Tibial nerve (tissue), 4 donors: ENCODE data around the gene LLGL1.

ENCODE experiments used
- EP300 ChIP-seq, 2 donors: sonication (generic); formaldehyde crosslinking; IDR thresholded peaks; one replicate each; pipeline ENCODE4 v1.6.1; 2017; ENCODE audit warnings: antibody characterized with exemption in 2 of 2, mild to moderate bottlenecking in 1 of 2
- POLR2A ChIP-seq, 2 donors: fragments of 450-650 bp; IDR thresholded peaks; one replicate each; pipeline ENCODE4 v1.6.1; 2017; ENCODE audit warnings: antibody characterized with exemption in 2 of 2, mild to moderate bottlenecking in 2 of 2, moderate library complexity in 2 of 2
- TF ChIP-seq, protein P1 (sequence below), 5 experiments: fragments of 200-600 bp in 3 of 5; fragments of 450-650 bp in 2 of 5; sonication (generic) in 3 of 5; IDR thresholded peaks; one replicate each; pipeline ENCODE4 v1.5.1; 2016 to 2019; ENCODE audit warnings: antibody characterized with exemption in 5 of 5, mild to moderate bottlenecking in 3 of 5, moderate library complexity in 2 of 5

DNA sequence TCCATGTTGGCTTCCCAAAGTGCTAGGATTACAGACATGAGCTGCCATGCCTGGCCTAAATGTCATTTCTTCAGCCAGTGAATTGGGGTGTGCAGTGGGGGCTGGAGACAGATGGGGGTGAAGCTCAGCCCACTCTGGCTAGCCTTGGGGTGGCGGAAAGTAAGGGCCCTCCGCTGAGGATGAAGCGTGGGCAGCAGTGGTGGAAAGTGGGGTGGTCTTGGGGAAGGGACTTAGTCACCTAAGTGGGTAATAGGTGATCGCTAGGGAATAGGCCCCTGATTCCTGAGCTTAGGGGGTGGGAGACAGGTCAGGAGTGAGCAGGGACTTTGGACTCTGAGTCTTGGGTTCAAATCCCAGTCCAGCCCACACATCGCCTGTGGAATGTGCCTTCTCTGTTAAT, 2.2 kb downstream of the LLGL1 start:
- TF ChIP-seq POLR2A (IDR thresholded peaks at IDR 0.05) (no peak), EP300 (IDR thresholded peaks at IDR 0.05) (no peak)
- TF ChIP-seq, protein P1, sequence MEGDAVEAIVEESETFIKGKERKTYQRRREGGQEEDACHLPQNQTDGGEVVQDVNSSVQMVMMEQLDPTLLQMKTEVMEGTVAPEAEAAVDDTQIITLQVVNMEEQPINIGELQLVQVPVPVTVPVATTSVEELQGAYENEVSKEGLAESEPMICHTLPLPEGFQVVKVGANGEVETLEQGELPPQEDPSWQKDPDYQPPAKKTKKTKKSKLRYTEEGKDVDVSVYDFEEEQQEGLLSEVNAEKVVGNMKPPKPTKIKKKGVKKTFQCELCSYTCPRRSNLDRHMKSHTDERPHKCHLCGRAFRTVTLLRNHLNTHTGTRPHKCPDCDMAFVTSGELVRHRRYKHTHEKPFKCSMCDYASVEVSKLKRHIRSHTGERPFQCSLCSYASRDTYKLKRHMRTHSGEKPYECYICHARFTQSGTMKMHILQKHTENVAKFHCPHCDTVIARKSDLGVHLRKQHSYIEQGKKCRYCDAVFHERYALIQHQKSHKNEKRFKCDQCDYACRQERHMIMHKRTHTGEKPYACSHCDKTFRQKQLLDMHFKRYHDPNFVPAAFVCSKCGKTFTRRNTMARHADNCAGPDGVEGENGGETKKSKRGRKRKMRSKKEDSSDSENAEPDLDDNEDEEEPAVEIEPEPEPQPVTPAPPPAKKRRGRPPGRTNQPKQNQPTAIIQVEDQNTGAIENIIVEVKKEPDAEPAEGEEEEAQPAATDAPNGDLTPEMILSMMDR (IDR thresholded peaks at IDR 0.05) = no peak
